Smooth muscle cell of the umbilical artery (primary cell): Measurements from ENCODE around the gene KDM4F. TPM values are rescaled to one million over a fixed set of nuclear protein-coding genes. Genes with fewer than 3 reads are reported as not detected.

Experiments
- total RNA-seq: library from RNA; depleted of rRNA; stranded (reverse); fragments of >200 nt; gene quantifications from 2 replicates; pipeline ENCODE4 v1.2.3, GENCODE V29; 2014

The KDM4F gene
- not detected in 2 replicates for total RNA-seq

DNA sequence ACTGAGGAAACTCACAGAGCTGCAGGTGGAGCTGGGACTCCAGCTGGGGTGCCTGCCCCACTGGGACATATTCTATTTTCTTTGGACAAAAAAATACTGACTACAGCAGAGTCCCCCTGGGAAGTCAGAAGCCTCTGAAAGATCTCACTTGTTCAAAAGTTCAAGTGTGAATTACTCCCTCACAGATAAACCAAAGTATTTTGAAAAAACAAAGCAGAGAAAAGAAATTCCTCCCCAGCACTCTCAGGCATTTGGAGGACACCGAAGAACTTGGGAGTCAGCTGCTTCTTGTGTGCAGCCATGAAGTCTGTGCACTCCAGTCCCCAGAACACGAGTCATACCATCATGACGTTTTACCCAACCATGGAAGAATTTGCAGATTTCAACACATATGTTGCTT lies at the start of gene KDM4F:
Gene KDM4F, plus strand, starts transcription at position 301 of the 400 bp plus-strand sequence.

DNA sequence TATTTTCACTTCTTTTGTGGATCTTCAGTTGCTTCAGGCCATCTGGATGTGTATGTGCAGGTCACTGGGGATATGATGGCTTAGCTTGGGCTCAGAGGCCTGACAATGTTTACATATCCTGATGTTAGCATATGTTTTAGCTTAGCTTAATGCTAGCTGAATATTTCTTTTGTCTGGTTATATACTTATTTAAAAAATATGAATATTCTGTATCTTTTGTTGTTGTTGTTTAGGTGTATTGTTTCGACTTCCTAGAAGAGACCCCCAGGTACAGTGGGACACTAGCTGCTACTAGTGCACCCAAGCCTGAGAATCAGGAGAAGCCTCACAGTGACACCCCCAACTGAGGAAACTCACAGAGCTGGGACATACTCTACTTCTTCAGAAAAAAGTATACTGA lies 24.3 kb upstream of the KDM4F start, which contains the start of gene KDM4E:
Gene KDM4E, plus strand, starts transcription at position 301 of the 400 bp plus-strand sequence. CDS start 300 bp downstream, outside the sequence.

DNA sequence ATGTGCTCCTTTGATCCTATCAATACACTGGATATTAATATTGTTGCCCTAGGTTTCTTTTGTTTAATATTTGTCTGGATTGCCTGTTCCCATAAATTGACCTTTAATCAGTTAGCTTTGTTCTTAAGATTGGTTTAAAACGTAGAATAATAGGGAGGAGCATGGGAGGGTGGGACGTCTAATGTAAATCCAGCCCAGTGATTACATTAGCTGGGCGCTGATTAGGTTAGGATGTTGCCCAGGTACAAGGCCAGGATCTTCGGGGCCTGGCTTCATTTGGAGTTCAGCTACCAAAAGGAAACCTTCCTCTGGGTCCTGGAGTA lies 17.5 kb downstream of the KDM4F start, which contains the start of gene SRSF8:
Gene SRSF8, plus strand, starts transcription at position 204 of the 323 bp plus-strand sequence. CDS start 308 bp downstream, outside the sequence.

DNA sequence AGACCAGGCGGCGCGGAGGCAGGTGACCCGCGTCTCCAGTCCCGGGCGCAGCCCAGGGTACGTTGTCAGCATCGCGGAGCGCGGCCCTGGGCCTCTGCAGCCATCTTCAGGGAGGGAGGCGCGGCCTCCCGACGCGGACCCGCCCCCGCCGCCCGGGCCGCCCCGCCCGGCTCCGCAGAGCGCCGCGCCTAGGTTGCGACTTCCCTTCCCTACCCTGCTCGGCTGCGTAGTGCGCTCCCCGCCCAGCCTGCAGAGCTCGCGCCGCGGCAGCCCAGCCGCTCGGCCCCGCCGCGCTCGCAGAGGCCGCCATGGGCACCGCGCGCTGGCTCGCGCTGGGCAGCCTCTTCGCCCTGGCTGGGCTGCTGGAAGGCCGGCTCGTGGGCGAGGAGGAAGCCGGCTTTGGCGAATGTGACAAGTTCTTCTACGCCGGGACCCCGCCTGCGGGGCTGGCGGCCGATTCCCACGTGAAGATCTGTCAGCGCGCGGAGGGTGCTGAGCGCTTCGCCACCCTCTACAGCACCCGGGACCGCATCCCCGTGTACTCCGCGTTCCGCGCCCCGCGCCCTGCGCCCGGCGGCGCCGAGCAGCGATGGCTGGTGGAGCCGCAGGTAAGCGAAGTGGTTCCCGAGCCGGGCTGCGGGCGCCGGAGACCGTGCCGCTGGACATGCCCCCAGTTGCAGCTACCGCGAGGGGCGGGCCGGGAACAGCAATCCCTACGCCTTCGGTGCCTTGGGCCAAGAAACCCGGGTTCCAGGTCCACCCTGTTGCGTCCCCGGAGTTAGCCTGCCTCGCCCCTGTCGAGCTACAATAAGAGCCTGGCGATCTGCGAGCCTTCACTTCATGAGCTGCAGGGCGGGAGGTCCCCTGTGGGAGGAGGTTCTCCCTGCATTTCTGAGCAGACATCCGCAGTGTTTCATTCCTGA lies 40.7 kb downstream of the KDM4F start, which contains the start of gene ENDOD1:
Gene ENDOD1, plus strand, starts transcription at position 227 of the 923 bp plus-strand sequence. Its CDS starts 82 bp downstream, at position 309.

Other genes starting within 250 kb of the KDM4F start
- gene CWC15, start 75.9 kb upstream of the KDM4F start, total RNA-seq: 27.6 and 46.3 TPM in 2 replicates
- 0.30 and 0.74 TPM in 2 replicates for gene KDM4D, start 75.7 kb upstream of the KDM4F start, total RNA-seq
- not detected in 2 replicates for gene KDM4E, start 24.2 kb upstream of the KDM4F start, total RNA-seq
- gene SRSF8, start 17.5 kb downstream of the KDM4F start, total RNA-seq: 16.0 and 22.2 TPM in 2 replicates
- 79.0 and 98.1 TPM in 2 replicates for gene ENDOD1, start 40.4 kb downstream of the KDM4F start, total RNA-seq
- gene SESN3, start 181.8 kb downstream of the KDM4F start, total RNA-seq: 11.0 and 12.2 TPM in 2 replicates